Peyer's patch (tissue), 4 donors: ENCODE data around the gene PGLYRP2. TPM values are rescaled to one million over a fixed set of nuclear protein-coding genes. Genes with fewer than 3 reads are reported as not detected.

ENCODE experiments used
- DNase-seq, 3 donors: peaks; one replicate each; pipeline ENCODE4 v3.0.0-alpha.2; 2017 to 2019
- H3K27ac ChIP-seq, 4 donors: fragments of 200-600 bp; sonication (generic); one replicate each; pipeline ENCODE4 v1.5.1; 2016 to 2019
- H3K27me3 ChIP-seq, 2 donors: fragments of 200-600 bp; sonication (generic); one replicate each; pipeline ENCODE4 v1.5.1; 2019
- H3K36me3 ChIP-seq, 3 donors: fragments of 200-600 bp; sonication (generic); one replicate each; pipeline ENCODE4 v1.5.1; 2016 to 2019
- H3K4me1 ChIP-seq, 4 donors: fragments of 200-600 bp; sonication (generic); one replicate each; pipeline ENCODE4 v1.5.1; 2016 to 2019
- H3K4me3 ChIP-seq, 4 donors: fragments of 200-600 bp; sonication (generic); 1 replicate in 3 of 4; 2 replicates in 1 of 4; pipeline ENCODE4 v1.5.1; 2016 to 2019; ENCODE audit warnings: mild to moderate bottlenecking in 1 of 4
- H3K9me3 ChIP-seq, 4 donors: fragments of 200-600 bp; sonication (generic); one replicate each; pipeline ENCODE4 v1.5.1; 2016 to 2019; ENCODE audit warnings: mild to moderate bottlenecking in 1 of 4
- CTCF ChIP-seq, 6 experiments: fragments of 450-650 bp in 4 of 6; fragments of 200-600 bp in 2 of 6; sonication (generic) in 1 of 6; IDR thresholded peaks; one replicate each; pipeline ENCODE4 v1.5.1; 2017 to 2019; ENCODE audit warnings: antibody characterized with exemption in 6 of 6, mild to moderate bottlenecking in 3 of 6, moderate library complexity in 1 of 6
- POLR2A ChIP-seq, 2 donors: fragments of 450-650 bp; IDR thresholded peaks; one replicate each; pipeline ENCODE4 v1.5.1; 2017; ENCODE audit warnings: antibody characterized with exemption in 2 of 2, mild to moderate bottlenecking in 2 of 2, moderate library complexity in 2 of 2
- total RNA-seq, 4 donors: library from RNA; depleted of rRNA; stranded (reverse); fragments of >200 nt; gene quantifications; one replicate each; pipeline ENCODE4 v1.1.0, GENCODE V29; 2016

PGLYRP2 gene
- total RNA-seq, 4 donors from 2014 or later: not detected

GRCh38 chr19:15438124-15438496 lies 41.2 kb downstream of the PGLYRP2 start:
- peaks cover 0 to 5% (median 0%) of the 10 kb centered on the region in 4 donors for H3K4me1 ChIP-seq
- TF ChIP-seq CTCF (IDR thresholded peaks at IDR 0.05): no peak
- no peak for TF ChIP-seq POLR2A (IDR thresholded peaks at IDR 0.05)
- H3K9me3 ChIP-seq: no peaks in the 10 kb centered on the region
- no peaks in the 10 kb centered on the region for H3K27me3 ChIP-seq
- H3K36me3 ChIP-seq: no peaks in the 10 kb centered on the region
- no peak overlapping the region for H3K27ac ChIP-seq
- H3K4me3 ChIP-seq: no peak overlapping the region
- DNase-seq: no peak

GRCh38 chr19:15437355-15438123 lies 41.8 kb downstream of the PGLYRP2 start:
- H3K4me1 ChIP-seq: peaks cover 0 to 5% (median 0%) of the 10 kb centered on the region in 4 donors
- no peaks in the 10 kb centered on the region for H3K9me3 ChIP-seq
- no peak overlapping the region for H3K4me3 ChIP-seq
- no peaks in the 10 kb centered on the region for H3K36me3 ChIP-seq
- TF ChIP-seq POLR2A (IDR thresholded peaks at IDR 0.05) (no peak), CTCF (IDR thresholded peaks at IDR 0.05) (peak in 2 of 6 experiments; percentile 11 to 14)
- no peak overlapping the region for H3K27ac ChIP-seq
- DNase-seq: no peak
- no peaks in the 10 kb centered on the region for H3K27me3 ChIP-seq

GRCh38 chr19:15436826-15437110 lies 42.5 kb downstream of the PGLYRP2 start:
- H3K4me1 ChIP-seq: peaks cover 0 to 7% (median 2%) of the 10 kb centered on the region in 4 donors
- DNase-seq: no peak
- H3K9me3 ChIP-seq: no peaks in the 10 kb centered on the region
- no peaks in the 10 kb centered on the region for H3K36me3 ChIP-seq
- TF ChIP-seq POLR2A (IDR thresholded peaks at IDR 0.05) (no peak), CTCF (IDR thresholded peaks at IDR 0.05) (no peak)
- no peak overlapping the region for H3K27ac ChIP-seq
- no peaks in the 10 kb centered on the region for H3K27me3 ChIP-seq
- no peak overlapping the region for H3K4me3 ChIP-seq

- H3K4me3 ChIP-seq: no peak overlapping the region
- no peaks in the 10 kb centered on the region for H3K9me3 ChIP-seq
- H3K4me1 ChIP-seq: peaks cover 0 to 12% (median 7%) of the 10 kb centered on the region in 4 donors
- H3K27ac ChIP-seq: no peak overlapping the region
- H3K36me3 ChIP-seq: no peaks in the 10 kb centered on the region
- no peaks in the 10 kb centered on the region for H3K27me3 ChIP-seq
- DNase-seq: no peak
- TF ChIP-seq POLR2A (IDR thresholded peaks at IDR 0.05) (no peak), CTCF (IDR thresholded peaks at IDR 0.05) (no peak)
Observed at GRCh38 chr19:15436012-15436825, 43.1 kb downstream of the PGLYRP2 start.

- H3K9me3 ChIP-seq: no peaks in the 10 kb centered on the region
Observed at GRCh38 chr19:15433519-15434069, 45.7 kb downstream of the PGLYRP2 start.

More at GRCh38 chr19:15433519-15434069, 45.7 kb downstream of the PGLYRP2 start:
- peak in 1 of 3 donors; percentile 19 for DNase-seq
- H3K27me3 ChIP-seq: no peaks in the 10 kb centered on the region
- peak overlapping the region; percentile 71 to 100 (median 88) for H3K4me3 ChIP-seq
- peaks cover 0 to 28% (median 15%) of the 10 kb centered on the region in 4 donors for H3K4me1 ChIP-seq
- peak overlapping the region in 3 of 4 donors; percentile 81 to 91 (median 84) for H3K27ac ChIP-seq
- no peak for TF ChIP-seq POLR2A (IDR thresholded peaks at IDR 0.05)
- no peak for TF ChIP-seq CTCF (IDR thresholded peaks at IDR 0.05)
- peaks cover 0 to 11% (median 0%) of the 10 kb centered on the region in 3 donors for H3K36me3 ChIP-seq
